ENCODE measurements around the gene SLC4A3. TPM values are rescaled to one million over a fixed set of nuclear protein-coding genes. Genes with fewer than 3 reads are reported as not detected.

SLC4A3 gene
- total and polyA plus RNA-seq, 2 of the 13 experiments (the other 11 are each of a cell fraction or from before 2014, with no cell fraction given): 0.18 to 0.95 TPM

- peak; percentile 80 for TF ChIP-seq HNF4A (CRISPR knock-in tag; IDR thresholded peaks at IDR 0.05)
- peak; percentile 43; the same call in 1 of the 2 replicates for TF ChIP-seq CEBPG (CRISPR knock-in tag; IDR thresholded peaks at IDR 0.05)
- no peak for TF ChIP-seq ZNF138 (CRISPR knock-in tag; IDR thresholded peaks at IDR 0.05; ENCODE audit: low read depth)
- no peak for TF ChIP-seq NKX3-1 (CRISPR knock-in tag; IDR thresholded peaks at IDR 0.05)
- peak; percentile 78 for TF ChIP-seq KDM2A (CRISPR knock-in tag; IDR thresholded peaks at IDR 0.05; ENCODE audit: borderline replicate concordance, low read depth)
- TF ChIP-seq ZNF773 (CRISPR knock-in tag; IDR thresholded peaks at IDR 0.05; ENCODE audit: borderline replicate concordance): no peak
- no peak for TF ChIP-seq ZNF7 (CRISPR knock-in tag; IDR thresholded peaks at IDR 0.05)
- TF ChIP-seq ZNF468 (CRISPR knock-in tag; IDR thresholded peaks at IDR 0.05): no peak
- peak; percentile 77; the same call in 1 of the 2 replicates for TF ChIP-seq ZNF280B (CRISPR knock-in tag; IDR thresholded peaks at IDR 0.05; ENCODE audit: borderline replicate concordance)
- 0 out of 2 replicates have a peak, but pooled peaks have one; percentile 42 for TF ChIP-seq HMGXB3 (CRISPR knock-in tag; IDR thresholded peaks at IDR 0.05; ENCODE audit: borderline replicate concordance)
- no peak for TF ChIP-seq ZMAT5 (CRISPR knock-in tag; IDR thresholded peaks at IDR 0.05; ENCODE audit: borderline replicate concordance, low read depth)
- no peak for TF ChIP-seq ZXDC (CRISPR knock-in tag; IDR thresholded peaks at IDR 0.05)
- TF ChIP-seq ZNF556 (CRISPR knock-in tag; IDR thresholded peaks at IDR 0.05; ENCODE audit: borderline replicate concordance): no peak; the same call in 1 of the 2 replicates
- TF ChIP-seq HIC2 (CRISPR knock-in tag; IDR thresholded peaks at IDR 0.05; ENCODE audit: low read depth): no peak; the same call in none of the 2 replicates
- 0 out of 2 replicates have a peak, but pooled peaks have one; percentile 18 for TF ChIP-seq ATF3 (CRISPR knock-in tag; IDR thresholded peaks at IDR 0.05)
- TF ChIP-seq ZFP82 (CRISPR knock-in tag; IDR thresholded peaks at IDR 0.05; ENCODE audit: borderline replicate concordance): no peak
- TF ChIP-seq FOSL2 (CRISPR knock-in tag; IDR thresholded peaks at IDR 0.05): peak; percentile 70
Measured at GRCh38 chr2:219597552-219598307, 29.7 kb upstream of the SLC4A3 start, which contains the start of gene STK11IP (continued).
